Neutrophil (primary cell): ENCODE measurements around the gene PDE11A.

Source experiments
- H3K27ac ChIP-seq: fragments of 200-600 bp; sonication (generic); 2 replicates; pipeline ENCODE4 v1.5.1; 2016; ENCODE audit warnings: mild to moderate bottlenecking, moderate library complexity
- H3K27me3 ChIP-seq: fragments of 200-600 bp; sonication (generic); 2 replicates; pipeline ENCODE4 v1.6.0; 2016; ENCODE audit warnings: mild to moderate bottlenecking
- H3K36me3 ChIP-seq: fragments of 200-600 bp; sonication (generic); 2 replicates; pipeline ENCODE4 v1.5.1; 2017
- H3K4me1 ChIP-seq, 2 experiments: fragments of 200-600 bp in 1 of 2; sonication (generic) in 1 of 2; 1 replicate in 1 of 2; 2 replicates in 1 of 2; pipeline versions ENCODE4 v1.5.1 to v1.6.1; 2013 to 2016; ENCODE audit warnings: low read depth in 1 of 2, low read length in 1 of 2, mild to moderate bottlenecking in 1 of 2, moderate library complexity in 1 of 2; ENCODE audit not compliant: control insufficient read depth in 1 of 2, insufficient read depth in 1 of 2
- H3K4me3 ChIP-seq, 2 experiments: fragments of 200-600 bp in 1 of 2; sonication (generic) in 1 of 2; 1 replicate in 1 of 2; 2 replicates in 1 of 2; pipeline ENCODE4 v1.5.1; 2013 to 2016; ENCODE audit warnings: low read depth in 1 of 2, low read length in 1 of 2, mild to moderate bottlenecking in 1 of 2, moderate library complexity in 1 of 2
- H3K9me3 ChIP-seq: fragments of 200-600 bp; sonication (generic); 2 replicates; pipeline ENCODE4 v1.5.1; 2016
- CTCF ChIP-seq: fragments of 200-600 bp; sonication (generic); IDR thresholded peaks from 2 replicates; pipeline ENCODE4 v1.5.1; 2016; ENCODE audit warnings: antibody characterized with exemption

PDE11A gene

GRCh38 chr2:177708660-177709444 is 363.7 kb downstream of the PDE11A start:
- Histone ChIP-seq H3K4me1 (no peaks in the 10 kb centered on the region), H3K27ac (no peak overlapping the region), H3K36me3 (no peaks in the 10 kb centered on the region), H3K27me3 (peaks cover 6% of the 10 kb centered on the region), H3K9me3 (no peaks in the 10 kb centered on the region), H3K4me3 (no peak overlapping the region)
- TF ChIP-seq CTCF: no peak

- Histone ChIP-seq H3K4me1 (no peaks in the 10 kb centered on the region), H3K36me3 (no peaks in the 10 kb centered on the region), H3K9me3 (no peaks in the 10 kb centered on the region), H3K4me3 (no peak overlapping the region), H3K27me3 (peaks cover 6% of the 10 kb centered on the region), H3K27ac (no peak overlapping the region)
- TF ChIP-seq CTCF: no peak
Observed at GRCh38 chr2:177708106-177708505, 364.5 kb downstream of the PDE11A start.

GRCh38 chr2:177705511-177706173 is 366.9 kb downstream of the PDE11A start:
- Histone ChIP-seq H3K4me1 (no peaks in the 10 kb centered on the region), H3K27ac (no peak overlapping the region), H3K9me3 (no peaks in the 10 kb centered on the region), H3K4me3 (no peak overlapping the region), H3K27me3 (peaks cover 6% of the 10 kb centered on the region), H3K36me3 (no peaks in the 10 kb centered on the region)
- TF ChIP-seq CTCF: no peak

- no peaks in the 10 kb centered on the region for H3K36me3 ChIP-seq
- H3K4me3 ChIP-seq: no peak overlapping the region
- H3K27me3 ChIP-seq: peaks cover 6% of the 10 kb centered on the region
- no peaks in the 10 kb centered on the region for H3K9me3 ChIP-seq
- H3K27ac ChIP-seq: no peak overlapping the region
- no peak for TF ChIP-seq CTCF
- no peaks in the 10 kb centered on the region for H3K4me1 ChIP-seq
Observed at GRCh38 chr2:177703159-177703558, 369.4 kb downstream of the PDE11A start.

GRCh38 chr2:177698281-177698680 is 374.3 kb downstream of the PDE11A start:
- H3K27me3 ChIP-seq: peaks cover 6% of the 10 kb centered on the region
- no peaks in the 10 kb centered on the region for H3K4me1 ChIP-seq
- H3K4me3 ChIP-seq: no peak overlapping the region
- TF ChIP-seq CTCF: no peak
- H3K36me3 ChIP-seq: no peaks in the 10 kb centered on the region
- no peaks in the 10 kb centered on the region for H3K9me3 ChIP-seq
- no peak overlapping the region for H3K27ac ChIP-seq
